ENCODE measurements around the gene ZNF501.
A peak's percentile ranks its signal among the peaks of the same experiment; 100 is the strongest.

Gene ZNF501

DNA sequence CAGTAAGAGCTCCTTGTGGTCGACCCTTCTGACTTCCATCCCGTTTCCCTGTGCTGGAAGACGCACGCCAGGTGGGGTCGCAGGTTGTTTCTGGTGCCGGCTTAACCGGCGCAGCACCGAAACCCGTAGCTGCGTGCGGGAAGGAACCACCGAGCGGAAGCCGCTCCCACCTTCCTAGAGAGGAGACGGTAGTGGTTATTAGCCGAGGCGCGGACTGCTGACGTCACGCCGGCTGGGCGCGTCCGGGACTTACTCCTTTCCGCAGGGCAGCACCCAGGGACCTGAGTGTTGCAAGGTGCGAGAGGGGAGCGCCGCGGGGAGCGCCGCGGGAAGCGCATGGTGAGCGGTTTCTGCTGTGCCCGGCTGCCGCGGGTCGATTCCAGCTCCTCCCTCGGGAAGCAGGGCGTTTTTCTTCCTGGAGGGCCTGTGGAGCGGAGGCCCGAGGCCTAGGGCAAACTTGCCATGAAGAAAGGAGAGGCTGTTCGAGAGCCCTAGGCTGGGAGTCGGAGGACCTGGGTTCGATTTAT, at the start of gene ZNF501:
ZNF501 (plus strand) TSS at position 252 of the 527 bp plus-strand sequence. CDS start 4,787 bp downstream, outside the sequence.
- H3K4me3 ChIP-seq (ENCODE audit: low read depth, low read length): peak within 1 kb of the TSS; percentile 80
- in situ Hi-C loops (cut with HindIII; ENCODE audit: low pct_ligation_motif_present, low sequenced_read_pairs): no loop called here
- peak; percentile 89 for DNase-seq
- H3K27me3 ChIP-seq (replicated peaks): no peaks in the 10 kb centered on the region
- TF ChIP-seq, protein P1, sequence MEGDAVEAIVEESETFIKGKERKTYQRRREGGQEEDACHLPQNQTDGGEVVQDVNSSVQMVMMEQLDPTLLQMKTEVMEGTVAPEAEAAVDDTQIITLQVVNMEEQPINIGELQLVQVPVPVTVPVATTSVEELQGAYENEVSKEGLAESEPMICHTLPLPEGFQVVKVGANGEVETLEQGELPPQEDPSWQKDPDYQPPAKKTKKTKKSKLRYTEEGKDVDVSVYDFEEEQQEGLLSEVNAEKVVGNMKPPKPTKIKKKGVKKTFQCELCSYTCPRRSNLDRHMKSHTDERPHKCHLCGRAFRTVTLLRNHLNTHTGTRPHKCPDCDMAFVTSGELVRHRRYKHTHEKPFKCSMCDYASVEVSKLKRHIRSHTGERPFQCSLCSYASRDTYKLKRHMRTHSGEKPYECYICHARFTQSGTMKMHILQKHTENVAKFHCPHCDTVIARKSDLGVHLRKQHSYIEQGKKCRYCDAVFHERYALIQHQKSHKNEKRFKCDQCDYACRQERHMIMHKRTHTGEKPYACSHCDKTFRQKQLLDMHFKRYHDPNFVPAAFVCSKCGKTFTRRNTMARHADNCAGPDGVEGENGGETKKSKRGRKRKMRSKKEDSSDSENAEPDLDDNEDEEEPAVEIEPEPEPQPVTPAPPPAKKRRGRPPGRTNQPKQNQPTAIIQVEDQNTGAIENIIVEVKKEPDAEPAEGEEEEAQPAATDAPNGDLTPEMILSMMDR (IDR thresholded peaks at IDR 0.05; ENCODE audit: low read depth, low read length, missing control alignments): no peak
- peak within 1 kb of the TSS; percentile 11 for H3K27ac ChIP-seq
- H3K36me3 ChIP-seq (replicated peaks): peaks cover 8% of the 10 kb centered on the region

DNA sequence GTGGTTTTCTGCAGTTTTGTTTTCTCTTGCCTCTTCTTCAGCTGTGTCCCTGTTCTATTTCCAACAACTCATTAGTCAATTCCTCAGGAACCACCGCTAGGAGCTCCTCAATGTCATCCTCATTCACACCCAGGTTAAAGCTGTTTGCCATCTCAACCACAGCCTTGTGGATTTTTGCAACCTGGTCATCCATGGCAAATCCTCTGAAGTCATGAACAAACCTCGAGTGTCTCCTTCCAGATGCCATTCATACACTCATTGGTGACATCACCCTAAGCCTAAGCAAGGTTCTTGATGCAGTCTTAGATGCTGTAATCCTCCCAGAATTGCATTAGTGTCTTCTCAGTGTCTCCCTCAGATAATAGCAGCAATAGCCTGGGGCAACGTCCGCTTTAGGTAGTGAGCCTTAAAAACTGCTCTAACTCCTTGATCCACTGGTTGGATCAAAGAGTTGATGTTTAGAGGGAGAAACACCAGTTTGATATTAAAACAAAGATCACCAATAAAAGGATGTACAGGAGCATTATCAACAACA, 48.4 kb upstream of the ZNF501 start:
- Histone ChIP-seq H3K27ac (no peak overlapping the region), H3K4me3 (ENCODE audit: low read depth, low read length) (no peak overlapping the region), H3K27me3 (replicated peaks) (no peaks in the 10 kb centered on the region), H3K36me3 (replicated peaks) (no peaks in the 10 kb centered on the region)
- DNase-seq: no peak
- TF ChIP-seq, protein P1 (IDR thresholded peaks at IDR 0.05; ENCODE audit: low read depth, low read length, missing control alignments): no peak
- in situ Hi-C loops (cut with HindIII; ENCODE audit: low pct_ligation_motif_present, low sequenced_read_pairs): no loop called here

DNA sequence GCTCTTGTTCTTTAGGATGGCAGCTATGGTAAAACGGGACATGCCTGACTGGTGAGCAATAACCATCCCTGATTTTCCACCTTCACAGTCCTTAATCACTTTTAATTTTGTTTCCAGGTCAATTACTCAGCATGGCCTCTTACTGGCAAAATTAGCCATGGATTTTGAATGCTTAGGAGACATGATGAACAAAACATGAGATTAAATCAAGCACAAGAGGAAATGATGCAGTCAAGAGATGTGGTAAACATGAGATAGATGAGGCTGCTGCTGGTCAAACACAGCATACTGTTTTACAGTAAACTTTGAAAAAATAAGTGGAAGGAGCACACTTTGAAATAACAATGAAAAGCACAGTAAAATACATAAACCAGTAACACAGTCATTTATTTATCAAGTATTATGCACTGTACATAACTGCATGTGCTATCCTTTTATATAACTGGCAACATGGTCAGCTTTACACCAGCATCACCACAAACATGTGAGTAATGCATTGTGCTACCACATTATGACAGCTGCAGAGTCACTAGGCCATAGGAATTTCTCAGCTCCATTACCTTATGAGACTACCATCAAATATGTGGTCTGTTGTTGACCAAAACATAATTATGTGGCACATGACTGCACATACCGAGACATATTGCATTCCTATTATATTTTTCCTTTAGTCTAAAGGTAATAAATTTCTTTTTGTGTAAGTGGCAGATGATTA, 47.1 kb upstream of the ZNF501 start:
- H3K27ac ChIP-seq: no peak overlapping the region
- no peaks in the 10 kb centered on the region for H3K36me3 ChIP-seq (replicated peaks)
- TF ChIP-seq, protein P1 (IDR thresholded peaks at IDR 0.05; ENCODE audit: low read depth, low read length, missing control alignments): no peak
- in situ Hi-C loops (cut with HindIII; ENCODE audit: low pct_ligation_motif_present, low sequenced_read_pairs): no loop called here
- no peak overlapping the region for H3K4me3 ChIP-seq (ENCODE audit: low read depth, low read length)
- DNase-seq: peak; percentile 5
- no peaks in the 10 kb centered on the region for H3K27me3 ChIP-seq (replicated peaks)

DNA sequence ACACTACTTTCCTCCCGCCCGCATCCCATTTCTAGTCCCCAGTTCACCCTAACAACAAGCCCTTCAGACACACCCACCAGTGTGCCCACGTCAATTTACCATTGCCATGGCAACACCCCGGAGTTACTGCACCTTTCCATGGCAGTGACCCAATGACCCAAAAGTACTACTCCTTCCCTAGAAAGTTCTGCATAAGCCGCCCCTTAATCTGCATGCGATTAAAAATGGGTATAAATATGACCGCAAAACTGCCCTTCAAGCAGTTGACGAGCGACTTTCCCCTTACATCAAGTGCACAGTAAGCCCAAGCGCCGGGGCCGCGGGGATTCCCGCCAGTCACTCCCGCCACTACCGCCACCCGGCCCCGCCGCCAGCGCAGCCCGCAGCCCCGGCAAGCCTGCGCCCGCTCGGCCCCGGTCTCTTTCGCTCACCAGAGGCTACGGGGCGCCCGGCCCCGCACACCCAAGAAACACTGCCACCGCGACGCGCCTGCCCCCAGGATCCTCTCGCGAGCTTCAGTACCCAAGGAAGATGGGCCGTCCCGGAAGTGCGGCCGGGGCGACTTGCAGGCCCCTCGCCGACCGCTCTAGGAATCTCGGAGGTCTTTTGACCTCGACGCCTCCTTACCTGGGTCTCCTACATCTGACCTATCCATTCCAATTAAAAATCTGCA, 44.2 kb upstream of the ZNF501 start:
- peak overlapping the region; percentile 59 for H3K4me3 ChIP-seq (ENCODE audit: low read depth, low read length)
- H3K36me3 ChIP-seq (replicated peaks): no peaks in the 10 kb centered on the region
- in situ Hi-C loops (cut with HindIII; ENCODE audit: low pct_ligation_motif_present, low sequenced_read_pairs): no loop called here
- DNase-seq: peak; percentile 68
- no peaks in the 10 kb centered on the region for H3K27me3 ChIP-seq (replicated peaks)
- no peak overlapping the region for H3K27ac ChIP-seq
- TF ChIP-seq, protein P1 (IDR thresholded peaks at IDR 0.05; ENCODE audit: low read depth, low read length, missing control alignments): no peak

DNA sequence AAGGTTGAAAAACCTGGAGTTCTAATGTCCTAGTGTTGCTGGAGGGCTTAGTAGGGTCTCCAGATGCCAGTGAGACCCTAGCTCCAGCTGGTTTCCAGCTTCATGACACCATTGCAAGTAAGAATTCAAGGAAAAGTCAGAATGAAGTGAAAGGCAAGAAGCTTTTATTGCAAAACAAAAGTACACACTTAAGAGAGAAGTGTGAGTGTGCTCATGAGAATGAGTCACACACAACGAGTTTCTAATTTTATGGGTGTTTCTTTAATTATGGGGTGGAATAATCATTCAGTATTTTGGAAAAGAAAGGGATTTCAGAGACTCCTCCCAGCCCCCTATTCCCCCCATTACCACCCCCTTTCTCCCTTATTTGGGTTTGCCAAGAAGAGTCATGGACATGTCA, 41.5 kb upstream of the ZNF501 start:
- in situ Hi-C loops (cut with HindIII; ENCODE audit: low pct_ligation_motif_present, low sequenced_read_pairs): no loop called here
- no peaks in the 10 kb centered on the region for H3K36me3 ChIP-seq (replicated peaks)
- H3K4me3 ChIP-seq (ENCODE audit: low read depth, low read length): no peak overlapping the region
- H3K27me3 ChIP-seq (replicated peaks): no peaks in the 10 kb centered on the region
- DNase-seq: no peak
- TF ChIP-seq, protein P1 (IDR thresholded peaks at IDR 0.05; ENCODE audit: low read depth, low read length, missing control alignments): no peak
- no peak overlapping the region for H3K27ac ChIP-seq
